HPDE6-E6E7 (cell line): ENCODE results near the gene CCDC32.

Experiments
- DNase-seq: peaks from one replicate; pipeline ENCODE4 v3.0.0; 2011; ENCODE audit warnings: missing footprints; ENCODE audit errors: extremely low spot score

The CCDC32 gene

DNA sequence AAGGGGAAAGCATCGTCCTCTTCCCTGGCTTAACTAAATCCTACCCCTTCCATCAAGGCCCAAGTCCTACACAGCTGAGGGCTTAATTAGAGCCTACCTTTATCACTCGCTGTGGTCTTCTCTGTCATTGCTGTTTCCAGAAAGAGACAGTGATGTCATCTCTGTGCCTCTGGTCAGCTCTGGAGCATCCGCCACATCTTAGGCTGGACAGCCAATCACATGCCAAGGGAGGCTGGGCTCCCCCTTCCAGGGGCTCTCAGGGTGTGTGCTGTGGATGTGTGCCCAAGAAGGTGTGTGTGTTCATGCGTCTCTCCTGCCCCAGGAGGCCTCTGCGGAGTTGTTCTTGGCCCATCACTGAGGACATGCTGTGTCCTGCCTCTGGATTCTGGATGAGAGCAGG, 51.2 kb downstream of the CCDC32 start:
- no peak for DNase-seq

DNA sequence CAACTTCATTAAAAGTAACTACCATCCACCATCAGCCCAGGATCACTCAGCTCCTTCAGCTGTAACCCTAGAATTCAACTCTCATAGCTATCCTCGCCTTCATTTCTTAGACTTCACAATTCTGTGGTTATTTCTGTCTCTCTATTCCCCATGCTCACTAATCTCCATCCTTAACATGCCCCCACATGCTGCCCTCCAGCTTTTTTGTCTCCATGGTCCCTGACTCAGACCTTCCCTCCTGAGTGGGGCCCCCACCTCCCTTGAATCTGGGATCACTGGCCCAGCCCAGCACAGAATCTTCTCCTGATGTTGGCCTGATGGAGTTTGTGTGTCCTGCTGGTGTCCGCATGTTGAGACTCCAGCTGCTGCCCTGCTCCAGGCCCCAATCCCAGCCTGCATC, 52.4 kb downstream of the CCDC32 start:
- no peak for DNase-seq

- peak; percentile 76 for DNase-seq
Measured at GRCh38 chr15:40511472-40512133, 53.2 kb downstream of the CCDC32 start.

DNA sequence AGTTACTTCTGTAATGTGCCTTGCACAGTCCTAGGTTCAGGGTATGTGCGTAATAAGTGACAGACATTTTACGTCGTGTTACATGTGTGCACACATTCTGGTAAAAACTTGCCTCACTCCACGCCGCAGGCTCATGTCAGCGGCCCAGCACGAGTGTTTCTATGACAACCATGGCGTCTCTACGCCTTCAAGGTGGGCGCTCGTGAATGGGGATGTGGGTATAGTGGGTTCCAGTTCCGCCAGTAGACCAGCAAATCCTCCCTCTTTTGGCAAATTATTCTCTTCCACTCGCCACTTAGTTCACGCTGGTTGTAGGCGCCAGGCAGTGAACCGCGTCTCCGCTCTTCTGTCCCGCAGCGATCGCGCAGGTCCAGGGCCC, 53.8 kb downstream of the CCDC32 start:
- DNase-seq = no peak

DNA sequence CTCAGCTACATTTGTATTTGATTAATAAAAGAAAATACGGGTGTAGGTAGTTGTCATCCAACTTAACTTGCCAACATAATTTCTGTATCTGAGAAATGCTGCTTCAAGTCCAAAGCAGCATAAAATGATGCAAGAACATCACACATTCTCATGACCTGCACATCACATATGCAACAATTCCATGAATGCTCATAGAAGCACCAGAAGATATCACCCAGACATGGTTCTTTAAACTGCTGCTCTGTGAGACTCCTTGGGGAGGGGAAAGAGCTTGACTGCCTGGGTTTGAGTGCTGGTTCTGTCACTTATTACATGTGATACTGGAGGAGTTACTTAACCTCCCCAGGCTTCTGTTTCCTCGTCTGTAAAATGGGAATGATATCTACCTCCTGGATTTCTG, 54.6 kb downstream of the CCDC32 start:
- DNase-seq = no peak

DNA sequence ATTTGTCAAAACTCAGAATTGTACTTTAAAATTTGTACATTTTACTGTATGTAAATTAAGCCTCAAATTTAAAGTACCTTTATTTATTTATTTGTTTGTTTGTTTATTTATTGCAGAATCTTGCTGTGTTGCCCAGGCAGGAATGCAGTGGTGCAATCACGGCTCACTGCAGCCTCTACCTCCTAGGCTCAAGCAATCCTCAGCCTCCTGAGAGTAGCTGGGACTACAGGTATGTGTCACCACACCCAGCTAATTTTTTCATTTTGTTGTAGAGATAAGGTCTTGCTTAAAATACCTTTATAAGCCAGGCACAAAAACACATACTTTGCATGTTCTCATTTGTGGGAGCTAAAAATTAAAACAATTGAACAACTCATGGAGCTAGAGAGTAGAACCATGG, 56.6 kb downstream of the CCDC32 start:
- no peak for DNase-seq

DNA sequence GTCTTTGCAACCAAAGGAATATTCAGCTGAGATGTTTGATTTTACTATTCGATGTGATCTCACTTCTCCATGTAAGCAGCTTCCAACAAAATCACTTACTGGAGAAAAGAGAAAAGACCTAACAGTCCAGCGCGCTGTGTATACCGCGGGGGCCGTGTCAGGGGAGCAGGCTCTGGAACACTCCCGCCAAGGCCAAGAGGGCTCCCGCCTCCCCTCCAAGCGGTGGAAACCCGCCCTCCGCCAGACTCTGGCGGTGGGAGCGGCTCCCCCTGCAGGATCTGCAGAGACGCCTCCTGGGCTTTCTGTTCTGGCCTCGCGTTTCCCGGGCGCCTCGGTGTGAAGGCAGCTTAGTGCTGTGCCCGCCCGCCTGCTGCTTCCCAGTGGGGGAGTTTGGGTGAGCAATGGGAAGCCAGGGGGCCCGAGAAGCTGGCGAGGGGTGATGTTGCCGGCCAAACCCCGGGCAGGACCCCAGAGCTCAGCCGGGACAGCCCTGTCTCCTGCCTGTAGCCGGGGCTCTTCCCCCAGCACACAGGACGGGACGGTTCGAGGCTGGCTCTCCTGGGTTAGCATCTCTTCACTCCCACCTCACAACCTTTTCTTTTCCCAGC, 57.8 kb downstream of the CCDC32 start:
- DNase-seq = peak; percentile 83
